IMR-90 (cell line): Measurements from ENCODE around the gene SPZ1. TPM values are rescaled to one million over a fixed set of nuclear protein-coding genes. Genes with fewer than 3 reads are reported as not detected.

ENCODE experiments used
- ATAC-seq: fragments of 200-7000 bp; cut with Tn5 transposase; 2 replicates; pipeline ENCODE4 v1.9.1; 2020; ENCODE audit warnings: low read depth, mild to moderate bottlenecking, moderate library complexity
- BruUV-seq: library from RNA; stranded (reverse); fragments of 400-500 nt; replicated peaks from 2 replicates; lab custom pipeline; 2021; lab: Mats Ljungman, UMichigan
- CTCF ChIA-PET: fragments of 300-600 bp; formaldehyde crosslinking; extraction: SDS; loops from one replicate; lab custom pipeline; 2021; ENCODE audit warnings: antibody characterized with exemption; lab: Yijun Ruan, JAX
- POLR2A ChIA-PET: fragments of 300-600 bp; sonication (Branson Sonifier 250); formaldehyde crosslinking; loops from one replicate; lab custom pipeline; 2022; ENCODE audit warnings: antibody characterized with exemption; ENCODE audit not compliant: unreplicated experiment; lab: Charles Lee
- DNase-seq: peaks from one replicate; pipeline ENCODE4 v3.0.0; 2013
- H2AFZ ChIP-seq: replicated peaks from 2 replicates; pipeline ENCODE3; 2013; ENCODE audit warnings: low read length, mild to moderate bottlenecking; ENCODE audit not compliant: poor library complexity
- H2AK5ac ChIP-seq: 2 replicates; pipeline ENCODE4 v1.6.1; 2013; ENCODE audit warnings: low read depth, low read length, inconsistent platforms
- H2AK9ac ChIP-seq: replicated peaks from 2 replicates; pipeline ENCODE3; 2013; ENCODE audit warnings: mild to moderate bottlenecking, low read depth, low read length, moderate library complexity; ENCODE audit not compliant: poor library complexity
- H2BK120ac ChIP-seq: 2 replicates; pipeline ENCODE4 v1.6.1; 2013; ENCODE audit warnings: low read depth, low read length, inconsistent platforms
- H2BK15ac ChIP-seq: 3 replicates; pipeline ENCODE4 v1.6.1; 2013; ENCODE audit warnings: low read depth, low read length, inconsistent platforms
- H2BK20ac ChIP-seq: 2 replicates; pipeline ENCODE4 v1.6.1; 2013; ENCODE audit warnings: low read depth, mild to moderate bottlenecking, inconsistent platforms, low read length, moderate library complexity
- H2BK5ac ChIP-seq: 2 replicates; pipeline ENCODE4 v1.6.1; 2013; ENCODE audit warnings: mild to moderate bottlenecking, low read depth, low read length, inconsistent platforms; ENCODE audit not compliant: poor library complexity, severe bottlenecking
- H3K14ac ChIP-seq: replicated peaks from 2 replicates; pipeline ENCODE4 v1.6.1; 2013; ENCODE audit warnings: low read depth, low read length, inconsistent platforms
- H3K18ac ChIP-seq: 2 replicates; pipeline ENCODE4 v1.6.1; 2013; ENCODE audit warnings: low read depth, low read length, control low read depth
- H3K23ac ChIP-seq: 2 replicates; pipeline ENCODE4 v1.6.1; 2013; ENCODE audit warnings: low read depth, low read length, inconsistent platforms
- H3K27ac ChIP-seq: 2 replicates; pipeline ENCODE4 v1.5.1; 2013; ENCODE audit warnings: mild to moderate bottlenecking, control low read depth, low read length; ENCODE audit not compliant: insufficient read depth
- H3K27me3 ChIP-seq: 2 replicates; pipeline ENCODE4 v1.6.1; 2013; ENCODE audit warnings: low read length; ENCODE audit not compliant: control insufficient read depth, insufficient read depth
- H3K36me3 ChIP-seq: 2 replicates; pipeline ENCODE4 v1.6.1; 2013; ENCODE audit warnings: low read length, mixed read lengths; ENCODE audit not compliant: control insufficient read depth, insufficient read depth
- H3K4ac ChIP-seq: 2 replicates; pipeline ENCODE4 v1.6.1; 2013; ENCODE audit warnings: low read depth, low read length, inconsistent platforms
- H3K4me1 ChIP-seq: 2 replicates; pipeline ENCODE4 v1.6.1; 2013; ENCODE audit warnings: low read length, mixed read lengths; ENCODE audit not compliant: control insufficient read depth, insufficient read depth
- H3K4me2 ChIP-seq: 2 replicates; pipeline ENCODE4 v1.6.1; 2013; ENCODE audit warnings: low read depth, mild to moderate bottlenecking, control low read depth, low read length, moderate library complexity
- H3K4me3 ChIP-seq: 2 replicates; pipeline ENCODE4 v1.5.1; 2013; ENCODE audit warnings: low read depth, mild to moderate bottlenecking, control low read depth, low read length, moderate library complexity; ENCODE audit not compliant: insufficient read depth
- H3K56ac ChIP-seq: 2 replicates; pipeline ENCODE4 v1.6.1; 2013; ENCODE audit warnings: low read length, inconsistent platforms; ENCODE audit not compliant: insufficient read depth; ENCODE audit errors: extremely low read depth
- H3K79me1 ChIP-seq, 2 experiments: 2 replicates each; pipeline ENCODE4 v1.6.1; 2013; ENCODE audit warnings: low read length in 2 of 2, inconsistent platforms in 1 of 2, low read depth in 1 of 2
- H3K9ac ChIP-seq: 2 replicates; pipeline ENCODE4 v1.6.1; 2013; ENCODE audit warnings: low read depth, low read length, control low read depth
- H3K9me1 ChIP-seq: 2 replicates; pipeline ENCODE4 v1.6.1; 2013; ENCODE audit warnings: low read length, inconsistent platforms; ENCODE audit not compliant: insufficient read depth
- H3K9me3 ChIP-seq: 2 replicates; pipeline ENCODE4 v1.6.1; 2013; ENCODE audit warnings: low read length; ENCODE audit not compliant: control insufficient read depth, insufficient read depth
- H4K20me1 ChIP-seq: 2 replicates; pipeline ENCODE4 v1.6.1; 2013; ENCODE audit warnings: low read length, inconsistent platforms; ENCODE audit not compliant: insufficient read depth
- H4K5ac ChIP-seq: 2 replicates; pipeline ENCODE4 v1.6.1; 2013; ENCODE audit warnings: mild to moderate bottlenecking, low read depth, low read length, control low read depth
- H4K8ac ChIP-seq, 2 experiments: 2 replicates each; pipeline ENCODE4 v1.6.1; 2013; ENCODE audit warnings: low read depth in 2 of 2, low read length in 2 of 2, control low read depth in 1 of 2, inconsistent platforms in 1 of 2
- H4K91ac ChIP-seq: 2 replicates; pipeline ENCODE4 v1.6.1; 2013; ENCODE audit warnings: low read depth, low read length, inconsistent platforms; ENCODE audit not compliant: insufficient read depth
- MXI1 ChIP-seq: IDR thresholded peaks from 2 replicates; pipeline ENCODE4 v1.6.1; 2012; ENCODE audit warnings: low read depth, mild to moderate bottlenecking, low read length, moderate library complexity, borderline replicate concordance
- POLR2A ChIP-seq: IDR thresholded peaks from 2 replicates; pipeline ENCODE4 v1.6.1; 2012; ENCODE audit warnings: mild to moderate bottlenecking, low read depth, low read length
- SMC3 ChIP-seq: fragments of 150-350 bp; IDR thresholded peaks from 2 replicates; pipeline ENCODE4 v1.6.1; 2016; ENCODE audit warnings: low read depth, mild to moderate bottlenecking, antibody characterized with exemption, low read length, moderate library complexity
- WGBS, 2 experiments: methylation state at CpG; one replicate each; pipeline versions ENCODE4 v1.1.5 to v1.1.7; 2013; ENCODE audit warnings: missing lambda C conversion rate in 2 of 2; ENCODE audit not compliant: insufficient read length in 1 of 2; ENCODE audit errors: extremely low coverage in 2 of 2; 5-methylcytosine and 5-hydroxymethylcytosine counted together
- dilution Hi-C: fragments of 300-500 bp; cut with HindIII; formaldehyde crosslinking; loops from one replicate; pipeline ENCODE4 v1.14.3; 2018; ENCODE audit warnings: low sequenced_read_pairs; ENCODE audit not compliant: unreplicated experiment
- in situ Hi-C: fragments of 300-500 bp; cut with MboI; formaldehyde crosslinking; loops from 3 replicates; pipeline ENCODE4 v1.14.3; 2019; ENCODE audit warnings: low sequenced_read_pairs, inconsistent platforms, mixed read lengths
- intact Hi-C: fragments of 100-400 bp; cut with micrococcal nuclease; formaldehyde crosslinking; loops from 2 replicates; pipeline ENCODE4 v1.10.0; 2022
- polyA plus RNA-seq, 3 experiments: library from polyadenylated mRNA; depleted of rRNA; stranded (reverse); fragments of >200 nt; gene quantifications; 2 replicates each; pipeline ENCODE4 v1.2.3, GENCODE V29; 2012; ENCODE audit warnings: low replicate concordance in 1 of 3
- total RNA-seq: library from RNA; depleted of rRNA; stranded (reverse); fragments of >200 nt; gene quantifications from 2 replicates; pipeline ENCODE4 v1.2.3, GENCODE V29; 2012
- TF ChIP-seq, protein P1 (sequence below): fragments of 150-350 bp; IDR thresholded peaks from 2 replicates; pipeline ENCODE4 v1.6.1; 2016; ENCODE audit warnings: low read depth, mild to moderate bottlenecking, low read length, moderate library complexity, borderline replicate concordance

The SPZ1 gene
- total and polyA plus RNA-seq, 2 of the 4 experiments (the other 2 are of a cell fraction): not detected

GRCh38 chr5:80308526-80308925, 11.3 kb upstream of the SPZ1 start:
- H3K18ac ChIP-seq: no peak overlapping the region
- H3K4me2 ChIP-seq: no peak overlapping the region
- H3K27ac ChIP-seq: no peak overlapping the region
- H3K4me3 ChIP-seq: no peak overlapping the region
- no peak overlapping the region for H2BK20ac ChIP-seq
- ATAC-seq (no peak), DNase-seq (no peak)
- H3K36me3 ChIP-seq: no peaks in the 10 kb centered on the region
- H4K20me1 ChIP-seq: no peaks in the 10 kb centered on the region
- intact Hi-C loops: no loop called here
- in situ Hi-C loops: loop anchor here (5.0 kb wide), 1 partner anchor 211 kb away; no protein-coding TSS in a partner anchor
- H2BK120ac ChIP-seq: no peak overlapping the region
- POLR2A ChIA-PET: no interaction called here
- no peak overlapping the region for H2AK9ac ChIP-seq
- CTCF ChIA-PET: interaction anchor here (0.6 to 3.1 kb wide), 5 partner anchors 8 to 217 kb away, joined by 3 to 37 read pairs (median 4); no protein-coding TSS in a partner anchor
- no peak overlapping the region for H3K9ac ChIP-seq
- H2BK5ac ChIP-seq: no peak overlapping the region
- peaks cover 2% of the 10 kb centered on the region; the same call in 1 of the 2 replicates for H3K9me3 ChIP-seq
- H3K14ac ChIP-seq: no peak overlapping the region
- H3K9me1 ChIP-seq: no peaks in the 10 kb centered on the region
- H3K56ac ChIP-seq: no peak overlapping the region
- no TSS peak for BruUV-seq
- no peak overlapping the region for H2AFZ ChIP-seq
- TF ChIP-seq SMC3: no peak
- TF ChIP-seq POLR2A: no peak
- TF ChIP-seq, protein P1, sequence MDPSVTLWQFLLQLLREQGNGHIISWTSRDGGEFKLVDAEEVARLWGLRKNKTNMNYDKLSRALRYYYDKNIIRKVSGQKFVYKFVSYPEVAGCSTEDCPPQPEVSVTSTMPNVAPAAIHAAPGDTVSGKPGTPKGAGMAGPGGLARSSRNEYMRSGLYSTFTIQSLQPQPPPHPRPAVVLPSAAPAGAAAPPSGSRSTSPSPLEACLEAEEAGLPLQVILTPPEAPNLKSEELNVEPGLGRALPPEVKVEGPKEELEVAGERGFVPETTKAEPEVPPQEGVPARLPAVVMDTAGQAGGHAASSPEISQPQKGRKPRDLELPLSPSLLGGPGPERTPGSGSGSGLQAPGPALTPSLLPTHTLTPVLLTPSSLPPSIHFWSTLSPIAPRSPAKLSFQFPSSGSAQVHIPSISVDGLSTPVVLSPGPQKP: no peak
- TF ChIP-seq MXI1: no peak
- no peak overlapping the region for H3K23ac ChIP-seq
- H3K4ac ChIP-seq: no peak overlapping the region
- H3K4me1 ChIP-seq: no peaks in the 10 kb centered on the region
- no peak overlapping the region for H2AK5ac ChIP-seq
- dilution Hi-C loops: no loop called here
- no peaks in the 10 kb centered on the region for H3K79me1 ChIP-seq
- H3K27me3 ChIP-seq: no peaks in the 10 kb centered on the region
- no peak overlapping the region for H4K5ac ChIP-seq
- 85% methylated on average over 5 of the region's 11 CpGs; no CpG with 5 or more reads in 1 of the 2 experiments for WGBS, 2 experiments
- no peak overlapping the region for H2BK15ac ChIP-seq
- H4K91ac ChIP-seq: no peak overlapping the region
- H4K8ac ChIP-seq: no peak overlapping the region
